ENCODE measurements around the gene INPP4A.

The INPP4A gene

DNA sequence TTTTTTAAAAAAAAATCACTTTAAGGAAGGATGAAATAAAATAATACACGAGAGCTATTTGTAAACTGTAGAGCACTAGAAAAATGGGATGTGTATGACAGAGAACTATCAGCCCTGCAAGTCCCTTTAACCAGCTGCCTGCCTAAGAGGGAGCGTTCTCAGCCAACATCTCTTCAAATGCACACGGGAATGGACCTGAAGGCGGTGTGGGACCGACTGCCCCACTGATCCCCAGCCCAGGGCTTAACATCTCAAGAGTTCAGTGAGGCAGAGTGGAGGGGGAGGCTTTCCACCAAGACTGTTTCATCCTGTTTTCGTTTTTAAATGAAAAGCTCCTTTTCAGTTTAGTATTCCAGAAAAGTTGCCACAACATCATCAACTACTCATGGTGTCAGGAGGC is 2.2 kb downstream of the INPP4A start:
- H3K4me3 ChIP-seq (ENCODE audit: control insufficient read depth, low read depth, low read length): no peak overlapping the region
- TF ChIP-seq, protein P1, sequence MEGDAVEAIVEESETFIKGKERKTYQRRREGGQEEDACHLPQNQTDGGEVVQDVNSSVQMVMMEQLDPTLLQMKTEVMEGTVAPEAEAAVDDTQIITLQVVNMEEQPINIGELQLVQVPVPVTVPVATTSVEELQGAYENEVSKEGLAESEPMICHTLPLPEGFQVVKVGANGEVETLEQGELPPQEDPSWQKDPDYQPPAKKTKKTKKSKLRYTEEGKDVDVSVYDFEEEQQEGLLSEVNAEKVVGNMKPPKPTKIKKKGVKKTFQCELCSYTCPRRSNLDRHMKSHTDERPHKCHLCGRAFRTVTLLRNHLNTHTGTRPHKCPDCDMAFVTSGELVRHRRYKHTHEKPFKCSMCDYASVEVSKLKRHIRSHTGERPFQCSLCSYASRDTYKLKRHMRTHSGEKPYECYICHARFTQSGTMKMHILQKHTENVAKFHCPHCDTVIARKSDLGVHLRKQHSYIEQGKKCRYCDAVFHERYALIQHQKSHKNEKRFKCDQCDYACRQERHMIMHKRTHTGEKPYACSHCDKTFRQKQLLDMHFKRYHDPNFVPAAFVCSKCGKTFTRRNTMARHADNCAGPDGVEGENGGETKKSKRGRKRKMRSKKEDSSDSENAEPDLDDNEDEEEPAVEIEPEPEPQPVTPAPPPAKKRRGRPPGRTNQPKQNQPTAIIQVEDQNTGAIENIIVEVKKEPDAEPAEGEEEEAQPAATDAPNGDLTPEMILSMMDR (conservative IDR thresholded peaks at IDR 0.05; ENCODE audit: control insufficient read depth, insufficient read depth, low read depth, low read length): no peak
- no peak for DNase-seq (ENCODE audit: low read depth)

DNA sequence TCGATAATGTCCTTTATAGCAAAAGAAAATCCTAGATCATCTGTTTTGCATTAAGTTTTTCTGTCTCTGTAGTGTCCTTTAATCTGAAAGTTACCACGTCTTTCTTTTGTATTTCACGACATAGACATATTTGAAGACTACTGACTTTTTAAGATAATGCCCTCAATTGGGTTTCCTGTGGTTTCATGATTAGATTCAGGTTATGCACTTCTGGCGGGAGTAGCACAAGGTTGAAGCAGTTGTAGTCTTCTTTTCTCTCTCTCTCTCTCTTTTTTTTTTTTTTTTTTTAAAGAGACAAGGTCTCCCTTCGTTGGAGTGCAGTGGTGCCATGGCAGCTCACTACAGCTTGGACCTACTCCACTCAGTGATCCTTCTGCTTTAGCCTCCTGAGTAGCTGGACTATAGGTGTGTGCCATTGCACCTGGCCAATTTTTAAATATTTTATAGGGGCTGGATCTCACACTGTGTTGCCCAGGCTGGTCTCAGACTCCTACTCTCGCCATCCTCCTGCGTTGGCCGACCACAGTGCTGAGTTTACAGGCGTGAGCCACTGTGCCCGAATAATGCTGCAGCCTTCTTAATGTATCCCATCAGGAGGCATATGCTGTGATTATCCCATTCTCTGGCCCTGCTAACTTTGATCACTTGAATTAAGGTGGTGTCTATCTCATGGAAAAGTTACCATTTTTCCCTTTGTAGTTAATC is 3.9 kb downstream of the INPP4A start:
- no peak for DNase-seq (ENCODE audit: low read depth)
- no peak overlapping the region for H3K4me3 ChIP-seq (ENCODE audit: control insufficient read depth, low read depth, low read length)
- TF ChIP-seq, protein P1 (conservative IDR thresholded peaks at IDR 0.05; ENCODE audit: control insufficient read depth, insufficient read depth, low read depth, low read length): no peak

DNA sequence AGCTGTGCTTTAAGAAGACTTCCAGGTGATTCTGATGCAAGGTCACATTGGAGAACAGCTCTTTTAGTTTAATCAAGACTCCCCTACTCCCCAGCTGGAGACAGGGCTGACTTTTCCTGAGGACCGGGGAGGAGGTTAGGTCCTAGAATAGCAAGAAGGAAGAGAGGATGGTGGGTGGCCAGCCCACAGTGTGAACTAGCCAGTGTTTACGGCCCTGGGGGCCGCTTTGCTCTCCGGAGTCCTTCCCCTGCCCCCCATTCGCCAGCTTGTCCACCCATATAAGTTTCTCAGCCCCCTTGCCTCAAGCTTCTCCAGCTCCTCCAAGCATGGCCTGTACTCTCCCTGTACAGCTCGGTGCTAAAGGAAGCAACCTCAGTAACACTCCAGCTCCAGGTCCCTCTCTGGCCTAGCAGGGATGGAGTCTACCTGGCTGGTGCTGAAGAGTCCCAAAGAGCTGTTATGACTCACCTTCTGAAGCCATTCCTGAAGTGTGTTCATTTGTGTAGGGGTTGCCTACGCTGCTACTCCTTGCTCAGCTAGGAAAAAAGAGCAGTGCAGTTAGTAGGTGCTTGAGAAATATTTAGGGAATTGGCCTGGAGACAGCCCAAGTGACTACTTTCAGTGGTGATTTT is 7.9 kb downstream of the INPP4A start:
- TF ChIP-seq, protein P1 (conservative IDR thresholded peaks at IDR 0.05; ENCODE audit: control insufficient read depth, insufficient read depth, low read depth, low read length): no peak
- no peak overlapping the region for H3K4me3 ChIP-seq (ENCODE audit: control insufficient read depth, low read depth, low read length)
- no peak for DNase-seq (ENCODE audit: low read depth)

DNA sequence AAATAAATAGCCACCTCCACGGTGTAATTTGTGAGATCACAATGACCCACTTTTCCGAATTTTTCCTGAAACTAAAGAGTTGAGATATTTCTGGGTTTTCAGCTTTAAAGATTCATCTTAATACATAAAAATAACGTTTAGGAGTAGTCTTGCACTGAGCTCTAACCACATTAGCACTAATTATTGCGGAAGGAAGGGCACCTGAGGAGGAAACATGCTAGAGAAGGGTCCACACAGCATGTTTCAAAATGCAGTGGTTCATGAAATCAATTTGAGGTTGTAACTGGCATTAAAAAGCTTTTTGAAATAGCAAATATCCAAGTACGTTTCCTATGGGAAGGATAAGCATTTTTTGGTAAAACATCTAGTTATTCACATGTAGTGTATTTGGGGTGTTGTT is 8.4 kb downstream of the INPP4A start:
- H3K4me3 ChIP-seq (ENCODE audit: control insufficient read depth, low read depth, low read length): no peak overlapping the region
- no peak for DNase-seq (ENCODE audit: low read depth)
- TF ChIP-seq, protein P1 (conservative IDR thresholded peaks at IDR 0.05; ENCODE audit: control insufficient read depth, insufficient read depth, low read depth, low read length): no peak

DNA sequence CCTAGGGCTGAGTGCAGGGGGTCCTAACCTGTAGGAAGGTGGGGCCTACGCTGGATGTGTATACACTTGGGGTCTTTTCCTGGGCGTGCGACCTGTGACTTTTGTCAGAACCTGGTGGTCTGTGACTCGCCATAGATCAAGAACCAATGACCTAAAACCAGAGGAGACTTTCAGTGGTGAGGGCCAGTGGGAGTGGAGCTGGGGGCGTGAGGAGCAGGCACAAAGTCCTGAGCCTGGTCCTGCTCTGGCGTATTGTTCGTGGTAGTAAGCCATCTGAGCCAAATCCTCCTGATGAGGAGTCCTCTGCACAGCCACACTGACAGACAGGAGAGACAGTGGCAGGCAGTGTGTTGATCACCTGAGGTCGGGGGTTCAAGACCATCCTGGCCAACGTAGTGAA is 8.9 kb downstream of the INPP4A start:
- TF ChIP-seq, protein P1 (conservative IDR thresholded peaks at IDR 0.05; ENCODE audit: control insufficient read depth, insufficient read depth, low read depth, low read length): no peak
- DNase-seq (ENCODE audit: low read depth): no peak
- H3K4me3 ChIP-seq (ENCODE audit: control insufficient read depth, low read depth, low read length): no peak overlapping the region

DNA sequence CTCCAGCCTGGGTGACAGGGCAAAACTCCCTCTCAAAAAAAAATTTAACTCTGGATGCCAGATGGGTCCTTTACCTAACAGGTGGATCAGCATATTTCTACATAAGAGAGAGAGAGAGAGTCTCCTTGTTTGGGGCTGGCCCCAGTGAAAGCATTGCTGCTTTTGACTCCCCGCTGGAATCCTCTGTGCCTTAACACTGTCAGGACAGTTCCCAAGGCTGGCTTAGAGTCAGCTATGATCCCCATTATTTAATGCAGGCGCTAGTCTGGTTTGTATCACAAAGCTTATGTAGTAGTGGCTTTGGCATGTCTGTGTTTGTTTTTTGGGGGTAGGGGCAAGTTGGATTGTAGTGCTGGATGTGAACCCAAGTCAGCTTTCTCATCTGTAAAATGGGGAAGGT is 9.4 kb downstream of the INPP4A start:
- H3K4me3 ChIP-seq (ENCODE audit: control insufficient read depth, low read depth, low read length): no peak overlapping the region
- TF ChIP-seq, protein P1 (conservative IDR thresholded peaks at IDR 0.05; ENCODE audit: control insufficient read depth, insufficient read depth, low read depth, low read length): no peak
- DNase-seq (ENCODE audit: low read depth): no peak

Measured in fibroblast of mammary gland (primary cell).